Measurements from ENCODE around the gene KHK. TPM values are rescaled to one million over a fixed set of nuclear protein-coding genes. Genes with fewer than 3 reads are reported as not detected.

Gene KHK
- total RNA-seq (2014; rRNA removed; shearing (Covaris generic)): 1.2 and 1.7 TPM in 2 replicates
- polyA plus RNA-seq (2014; cell fraction: nucleus; rRNA removed): 4.6 and 10.6 TPM in 2 replicates

DNA sequence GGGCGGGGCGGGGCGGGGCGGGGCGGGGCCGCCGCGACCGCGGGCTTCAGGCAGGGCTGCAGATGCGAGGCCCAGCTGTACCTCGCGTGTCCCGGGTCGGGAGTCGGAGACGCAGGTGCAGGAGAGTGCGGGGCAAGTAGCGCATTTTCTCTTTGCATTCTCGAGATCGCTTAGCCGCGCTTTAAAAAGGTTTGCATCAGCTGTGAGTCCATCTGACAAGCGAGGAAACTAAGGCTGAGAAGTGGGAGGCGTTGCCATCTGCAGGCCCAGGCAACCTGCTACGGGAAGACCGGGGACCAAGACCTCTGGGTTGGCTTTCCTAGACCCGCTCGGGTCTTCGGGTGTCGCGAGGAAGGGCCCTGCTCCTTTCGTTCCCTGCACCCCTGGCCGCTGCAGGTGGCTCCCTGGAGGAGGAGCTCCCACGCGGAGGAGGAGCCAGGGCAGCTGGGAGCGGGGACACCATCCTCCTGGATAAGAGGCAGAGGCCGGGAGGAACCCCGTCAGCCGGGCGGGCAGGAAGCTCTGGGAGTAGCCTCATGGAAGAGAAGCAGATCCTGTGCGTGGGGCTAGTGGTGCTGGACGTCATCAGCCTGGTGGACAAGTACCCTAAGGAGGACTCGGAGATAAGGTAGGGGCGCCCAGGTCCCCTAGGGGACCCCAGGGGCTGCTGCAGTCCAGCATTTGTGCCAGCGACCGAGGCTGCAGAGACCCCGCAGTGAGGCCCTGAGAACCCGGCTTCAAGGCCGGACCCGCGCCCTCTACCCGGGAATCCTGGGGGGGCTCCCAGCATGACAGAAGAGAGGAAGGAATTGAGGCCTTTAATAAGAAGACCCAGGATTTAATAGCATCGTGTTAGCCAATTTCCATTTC lies at the start of gene KHK:
TSS of gene KHK (plus strand) at position 49 of the 870 bp plus-strand sequence. CDS start at position 537, 488 bp downstream.
- peak; percentile 11 for DNase-seq (ENCODE audit: extremely low read depth, low read depth)

DNA sequence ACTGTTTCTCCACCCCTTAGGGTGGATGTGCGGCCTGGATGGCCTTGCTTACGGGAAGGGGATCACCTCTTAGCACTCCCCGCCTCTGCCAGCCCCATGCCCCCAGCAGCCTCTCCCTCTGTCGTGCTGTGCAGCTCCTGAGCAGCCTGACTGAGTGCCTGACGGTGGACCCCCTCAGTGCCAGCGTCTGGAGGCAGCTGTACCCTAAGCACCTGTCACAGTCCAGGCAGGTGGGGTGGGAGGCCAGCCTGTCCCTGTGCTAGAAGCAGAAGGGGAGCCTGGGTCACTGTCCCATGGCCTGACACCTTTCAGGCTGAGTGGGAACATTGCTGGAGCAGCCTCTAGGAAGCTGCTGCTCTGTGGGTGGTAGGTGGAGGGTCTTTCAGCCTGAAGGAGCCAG lies 48.6 kb upstream of the KHK start:
- no peak for DNase-seq (ENCODE audit: extremely low read depth, low read depth)

DNA sequence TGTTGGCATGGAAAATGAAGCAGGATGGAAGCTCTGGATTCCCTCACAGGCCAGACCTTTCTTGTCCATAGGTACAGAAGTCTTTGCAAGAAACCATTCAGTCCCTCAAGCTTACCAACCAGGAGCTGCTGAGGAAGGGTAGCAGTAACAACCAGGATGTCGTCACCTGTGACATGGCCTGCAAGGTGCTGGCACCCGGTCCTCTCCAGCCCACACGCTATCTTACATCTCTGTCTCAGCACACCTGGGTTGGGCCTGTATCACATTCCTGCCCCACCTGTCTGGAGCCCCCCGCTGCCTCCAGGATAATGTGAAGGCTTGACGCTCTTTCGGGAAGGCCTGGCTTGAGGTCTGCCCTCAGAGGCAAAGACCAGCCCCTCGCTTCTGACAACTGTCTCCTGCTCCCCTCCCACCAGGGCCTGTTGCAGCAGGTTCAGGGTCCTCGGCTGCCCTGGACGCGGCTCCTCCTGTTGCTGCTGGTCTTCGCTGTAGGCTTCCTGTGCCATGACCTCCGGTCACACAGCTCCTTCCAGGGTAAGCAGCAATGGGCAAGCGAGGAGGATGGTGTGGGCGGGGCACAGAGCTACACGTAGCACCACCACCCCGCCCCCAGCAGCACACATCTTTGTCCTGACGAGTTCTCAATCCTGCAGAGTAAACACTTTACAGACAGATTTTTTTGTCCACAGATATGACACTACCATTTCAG lies 47.8 kb upstream of the KHK start:
- no peak for DNase-seq (ENCODE audit: extremely low read depth, low read depth)

DNA sequence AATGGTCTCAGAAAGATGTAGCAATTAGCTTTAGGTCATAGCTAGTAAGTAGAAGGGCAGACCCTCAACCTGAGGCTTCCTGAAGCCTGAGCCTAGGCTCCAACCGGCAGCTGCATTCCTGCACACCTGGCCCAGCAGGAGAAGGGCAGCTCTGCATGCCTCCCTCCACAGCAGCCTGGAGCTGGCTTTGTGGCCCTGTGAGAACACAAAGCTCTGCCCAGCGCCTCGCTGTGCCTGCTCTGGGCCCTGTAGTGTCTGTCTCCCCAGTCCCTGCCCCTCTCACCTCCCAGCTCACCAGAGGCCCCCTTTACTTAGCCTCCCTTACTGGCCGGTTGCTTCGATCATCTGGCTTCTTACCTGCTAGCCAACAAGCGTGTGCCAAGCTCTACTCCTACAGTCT lies 47.1 kb upstream of the KHK start:
- no peak for DNase-seq (ENCODE audit: extremely low read depth, low read depth)

DNA sequence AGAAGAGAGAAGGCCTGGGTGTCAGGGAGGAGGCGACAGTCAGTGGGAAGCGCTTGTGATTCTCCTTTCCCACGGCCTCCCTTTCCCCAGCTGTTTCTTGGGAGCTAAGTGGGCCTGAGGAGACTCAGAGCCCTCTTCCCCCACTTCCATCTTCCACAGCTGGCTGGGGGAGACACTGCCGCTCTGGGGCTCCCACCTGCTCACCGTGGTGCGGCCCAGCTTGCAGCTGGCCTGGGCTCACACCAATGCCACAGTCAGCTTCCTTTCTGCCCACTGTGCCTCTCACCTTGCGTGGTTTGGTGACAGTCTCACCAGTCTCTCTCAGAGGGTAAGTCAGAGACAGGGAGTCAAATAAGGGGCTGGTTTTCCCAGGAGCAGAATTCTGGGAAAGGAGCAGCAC lies 46.7 kb upstream of the KHK start:
- no peak for DNase-seq (ENCODE audit: extremely low read depth, low read depth)

DNA sequence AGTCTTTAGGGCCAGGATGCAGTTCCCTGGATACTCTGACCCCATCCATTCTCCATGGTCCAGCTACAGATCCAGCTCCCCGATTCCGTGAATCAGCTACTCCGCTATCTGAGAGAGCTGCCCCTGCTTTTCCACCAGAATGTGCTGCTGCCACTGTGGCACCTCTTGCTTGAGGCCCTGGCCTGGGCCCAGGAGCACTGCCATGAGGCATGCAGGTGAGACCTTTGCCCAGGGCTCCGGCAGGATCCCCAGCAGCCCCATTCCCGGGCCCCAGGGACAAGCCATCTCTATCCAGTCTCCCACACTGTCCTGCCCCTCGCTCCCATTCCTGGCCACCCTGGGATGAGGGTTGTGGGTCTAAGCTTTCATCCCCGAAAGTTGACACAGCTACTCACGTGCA lies 46.3 kb upstream of the KHK start:
- no peak for DNase-seq (ENCODE audit: extremely low read depth, low read depth)

DNA sequence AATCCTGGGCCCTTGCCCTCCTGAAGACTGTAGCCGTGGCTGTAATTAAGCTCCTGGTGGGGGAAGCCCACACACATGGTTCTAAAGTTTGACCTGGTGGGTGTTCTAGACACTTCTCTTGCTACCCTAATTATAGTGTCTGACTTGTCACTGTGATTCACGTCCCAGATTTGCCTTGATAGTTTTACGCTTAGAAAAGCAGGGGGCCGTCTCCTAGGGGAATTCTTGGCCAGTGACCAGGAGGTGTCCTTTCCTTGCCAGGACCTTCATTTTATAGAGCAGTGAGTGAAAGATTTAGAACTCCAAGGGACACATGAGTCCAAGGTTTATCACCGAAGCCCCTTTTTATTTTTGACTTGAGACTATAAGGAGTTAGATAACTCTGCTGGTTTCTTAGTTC lies 44.8 kb upstream of the KHK start:
- DNase-seq (ENCODE audit: extremely low read depth, low read depth): no peak

DNA sequence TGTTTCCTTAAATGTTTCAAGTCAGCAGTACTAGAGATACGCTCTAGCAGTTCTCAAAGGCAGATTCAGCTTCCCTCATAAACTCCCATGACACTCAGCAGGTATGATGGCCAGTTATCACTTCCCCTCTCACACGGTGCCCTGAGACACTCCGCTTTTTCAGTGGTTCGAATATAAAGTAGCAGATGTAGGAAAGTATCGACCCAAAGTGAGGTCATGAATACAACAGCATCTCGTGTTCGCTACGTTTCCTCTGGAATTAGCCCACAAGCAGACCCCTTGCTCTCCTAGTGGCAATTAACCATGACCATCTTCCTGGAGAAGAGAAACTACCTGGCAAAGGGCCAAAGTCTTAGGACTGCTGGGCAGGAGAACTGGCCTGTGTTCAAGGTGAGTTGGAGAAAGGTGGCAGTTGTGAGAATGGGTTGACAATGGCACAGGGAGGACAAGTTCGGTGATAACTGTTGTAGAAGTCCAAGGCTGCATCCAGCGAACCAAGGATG lies 44.4 kb upstream of the KHK start:
- no peak for DNase-seq (ENCODE audit: extremely low read depth, low read depth)

DNA sequence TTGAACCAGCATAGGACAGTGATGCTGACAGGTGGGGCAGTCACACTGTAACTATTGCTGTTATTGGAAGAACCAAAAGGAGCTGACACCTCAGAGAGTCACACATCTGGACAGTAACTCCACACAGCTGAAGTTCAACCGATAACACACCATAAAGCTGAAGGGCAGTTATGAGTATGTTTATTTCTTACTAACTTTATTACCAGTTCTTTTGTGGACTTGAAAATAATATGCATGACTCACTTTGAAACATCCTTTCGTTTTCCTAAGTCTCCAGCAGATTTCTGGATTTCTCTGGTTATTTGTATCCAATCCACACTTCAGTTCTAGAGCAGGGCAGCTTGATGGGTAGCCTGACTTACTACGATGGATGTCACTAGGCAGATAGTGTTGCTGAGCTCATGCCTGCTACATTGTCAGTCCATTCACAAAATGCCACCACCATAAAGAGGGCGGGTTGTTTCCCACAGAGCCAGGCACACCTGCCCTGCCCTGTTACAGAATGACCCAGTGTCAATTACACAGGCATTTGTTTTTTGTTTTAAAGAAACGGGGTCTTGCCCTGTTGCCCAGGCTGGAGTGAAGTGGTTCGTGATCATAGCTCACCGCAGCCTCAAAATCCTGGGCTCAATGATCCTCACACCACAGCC lies 43.5 kb upstream of the KHK start:
- no peak for DNase-seq (ENCODE audit: extremely low read depth, low read depth)

DNA sequence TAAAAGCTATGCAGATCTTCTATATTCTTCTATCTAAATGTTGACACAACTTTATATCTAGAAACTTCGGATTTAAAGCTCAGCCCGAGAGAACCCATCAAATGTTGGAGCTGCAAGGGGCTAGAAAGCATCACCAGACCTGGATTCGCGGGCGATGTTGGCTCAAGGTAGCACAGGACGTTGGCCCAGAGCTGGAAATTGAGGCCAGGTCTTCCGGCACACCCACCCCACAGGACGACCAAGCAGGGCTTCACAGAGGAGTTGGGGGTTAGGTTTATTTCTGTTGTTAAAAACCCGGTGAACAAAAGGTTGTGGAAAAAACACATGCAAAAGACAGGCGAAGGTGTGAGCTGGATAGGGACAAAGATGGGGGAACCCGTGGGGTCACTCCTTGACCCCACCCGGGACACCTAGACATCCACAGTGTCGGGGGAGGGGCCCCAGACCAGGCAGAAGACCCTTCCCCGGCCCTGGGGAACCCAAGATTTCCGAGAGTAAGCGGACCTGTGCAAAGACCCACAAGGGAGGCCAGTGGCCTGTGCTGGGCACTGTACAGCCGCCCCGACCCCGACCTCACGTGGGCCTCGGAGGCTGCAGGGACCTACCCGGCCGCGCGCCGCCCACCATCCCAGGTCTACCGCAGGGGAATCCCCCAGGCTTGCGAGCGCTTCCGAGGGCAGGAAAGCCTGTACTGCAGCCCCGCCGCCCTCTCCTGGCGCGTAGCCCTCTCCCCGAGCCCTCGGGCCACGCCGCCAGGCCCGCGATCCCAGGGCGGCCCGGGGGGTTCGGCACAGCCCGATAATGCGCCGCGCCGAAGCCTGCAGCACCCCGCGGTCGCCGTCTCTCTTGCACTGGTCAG lies 36.9 kb upstream of the KHK start:
- no peak for DNase-seq (ENCODE audit: extremely low read depth, low read depth)

DNA sequence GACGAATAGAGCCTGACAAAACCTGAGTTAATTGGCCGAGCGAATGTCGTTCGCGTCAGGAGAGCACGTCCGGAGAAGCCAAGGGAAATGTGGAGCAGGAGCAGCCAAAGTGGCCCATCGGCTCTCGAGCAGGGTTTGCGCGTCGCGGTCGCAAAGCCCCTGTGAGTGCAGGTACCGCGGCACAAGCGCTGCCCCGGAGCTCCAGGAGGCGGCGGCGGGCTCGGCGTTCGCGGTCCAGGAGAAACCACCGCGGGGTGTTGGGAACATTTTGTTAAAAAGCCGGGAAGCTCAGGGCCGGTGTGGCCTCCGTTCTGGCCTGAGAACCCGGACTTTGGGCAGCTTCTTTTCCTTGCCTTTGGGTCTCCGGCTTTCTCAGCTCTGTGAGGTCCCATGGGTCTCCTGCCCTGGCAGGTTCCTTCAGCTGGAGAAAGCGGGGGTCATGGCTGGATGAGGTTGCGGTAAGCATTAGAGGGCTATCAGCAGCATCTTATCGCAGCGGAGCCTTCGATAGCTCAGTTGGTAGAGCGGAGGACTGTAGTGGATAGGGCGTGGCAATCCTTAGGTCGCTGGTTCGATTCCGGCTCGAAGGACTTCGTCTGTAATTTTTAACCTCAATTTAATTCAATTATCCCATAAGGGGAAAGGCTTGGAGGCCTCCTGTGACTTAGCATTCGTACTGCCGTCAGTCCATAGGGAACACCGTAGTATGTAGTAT lies 36.1 kb upstream of the KHK start:
- peak; percentile 94 for DNase-seq (ENCODE audit: extremely low read depth, low read depth)

DNA sequence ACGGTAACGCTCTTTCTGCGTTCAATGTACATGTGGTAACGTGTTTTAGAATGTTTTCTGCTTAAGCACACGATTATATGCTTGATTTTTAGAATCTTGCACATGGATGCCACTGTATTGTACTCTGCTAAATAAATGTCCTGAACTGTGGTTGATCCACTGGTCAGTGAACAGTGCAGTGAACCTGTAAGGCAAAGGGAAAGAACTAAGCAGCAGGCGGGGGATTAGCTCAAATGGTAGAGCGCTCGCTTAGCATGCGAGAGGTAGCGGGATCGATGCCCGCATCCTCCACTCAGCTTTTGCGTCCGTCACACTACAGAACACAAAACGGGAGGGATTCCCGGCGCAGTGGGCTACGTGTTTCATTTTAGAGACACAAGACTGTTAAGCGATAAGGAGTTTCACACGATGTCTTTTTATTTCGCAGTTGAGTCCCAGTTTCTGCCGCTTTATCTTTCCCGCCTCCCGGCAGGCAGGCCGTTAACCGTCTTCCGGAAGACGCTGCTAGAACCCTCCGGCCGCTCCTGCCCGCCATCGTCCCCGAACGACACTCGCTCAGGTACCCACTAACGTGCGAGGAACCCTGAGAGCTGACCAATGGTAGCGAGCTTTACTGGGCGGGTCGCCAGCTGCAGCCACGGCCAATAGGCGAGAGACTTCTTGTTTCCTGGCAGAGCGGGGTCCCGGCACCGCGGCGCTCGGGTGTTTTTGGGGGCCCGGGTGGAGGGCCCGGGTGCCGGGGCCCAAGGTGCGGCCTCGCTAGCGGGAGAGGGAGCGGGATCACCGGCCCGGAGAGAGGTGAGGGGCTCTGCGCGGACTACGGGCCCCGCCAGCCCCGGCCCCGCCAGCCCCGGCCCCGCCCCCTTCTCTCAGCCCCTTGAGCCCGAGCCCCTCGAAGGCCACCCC lies 35.3 kb upstream of the KHK start, which contains the start of gene AGBL5:
TSS of gene AGBL5 (plus strand) at position 673 of the 906 bp plus-strand sequence. CDS start 1,291 bp downstream, outside the sequence.
- DNase-seq (ENCODE audit: extremely low read depth, low read depth): peak; percentile 95

DNA sequence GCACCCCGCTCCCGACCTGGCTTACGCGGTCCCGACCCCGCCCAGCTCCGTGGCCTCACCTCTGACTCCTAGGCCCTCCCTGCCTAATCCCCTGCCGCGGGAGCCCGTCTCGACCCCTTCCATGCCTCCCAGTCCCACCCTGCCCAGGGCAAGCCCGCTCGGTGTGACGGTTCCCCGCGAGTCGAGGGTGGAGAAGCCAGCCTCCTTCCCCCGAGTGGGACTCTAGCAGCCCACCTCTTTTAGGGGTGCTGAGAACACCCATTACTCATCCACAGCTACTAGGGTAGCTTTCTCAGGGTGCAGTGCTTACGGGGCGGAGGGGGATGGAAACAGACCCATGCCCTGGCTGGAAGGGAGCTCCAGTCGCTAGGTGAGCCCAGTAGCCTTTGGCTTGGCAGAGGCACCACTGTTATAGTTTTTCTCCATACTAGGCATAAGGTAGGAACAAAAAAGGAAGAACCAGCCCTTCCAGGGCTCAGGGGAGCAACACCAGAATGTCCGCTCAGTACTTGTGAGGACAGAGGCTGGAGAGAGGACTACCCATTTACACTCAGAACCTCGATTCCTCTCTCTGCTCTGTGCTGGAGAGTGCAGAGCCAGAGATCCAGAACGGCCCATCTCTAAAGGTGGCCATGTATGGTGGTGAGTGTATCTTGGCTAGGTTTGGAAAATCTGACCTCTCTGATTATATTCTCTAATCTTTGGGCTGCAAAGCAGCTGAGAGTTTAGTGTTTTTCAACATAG lies 34.5 kb upstream of the KHK start:
- DNase-seq (ENCODE audit: extremely low read depth, low read depth): no peak

DNA sequence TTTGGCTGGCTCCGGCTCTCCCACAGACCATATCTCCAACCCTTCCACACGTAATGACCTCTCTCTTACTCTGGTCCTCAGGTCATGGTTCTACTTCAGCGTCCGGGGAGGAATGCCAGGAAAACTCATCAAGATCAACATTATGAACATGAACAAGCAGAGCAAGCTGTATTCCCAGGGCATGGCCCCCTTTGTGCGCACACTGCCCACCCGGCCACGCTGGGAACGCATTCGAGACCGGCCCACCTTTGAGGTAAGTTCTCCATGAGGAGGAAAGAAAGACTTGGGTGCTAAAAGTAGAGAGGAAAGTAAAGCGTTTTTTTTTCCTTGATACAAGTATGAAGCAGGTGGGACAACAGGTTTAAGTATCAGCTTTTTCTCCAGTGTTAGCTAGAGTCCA lies 33.3 kb upstream of the KHK start:
- DNase-seq (ENCODE audit: extremely low read depth, low read depth): no peak

DNA sequence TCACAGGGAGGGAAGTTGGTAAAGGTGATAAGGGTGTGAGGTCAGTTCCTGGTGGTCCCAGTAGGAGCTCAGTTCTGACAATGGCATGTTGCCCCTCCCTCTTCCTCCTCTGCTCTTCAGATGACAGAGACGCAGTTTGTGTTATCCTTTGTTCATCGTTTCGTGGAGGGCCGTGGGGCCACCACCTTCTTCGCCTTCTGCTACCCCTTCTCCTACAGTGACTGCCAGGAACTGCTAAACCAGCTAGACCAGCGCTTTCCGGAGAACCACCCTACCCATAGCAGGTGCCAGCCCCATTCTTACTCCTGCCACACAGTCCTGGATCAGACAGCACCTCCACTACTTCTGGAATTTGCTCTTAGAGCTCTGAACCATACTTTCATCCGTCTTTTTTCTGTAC lies 32.8 kb upstream of the KHK start:
- DNase-seq (ENCODE audit: extremely low read depth, low read depth): no peak

DNA sequence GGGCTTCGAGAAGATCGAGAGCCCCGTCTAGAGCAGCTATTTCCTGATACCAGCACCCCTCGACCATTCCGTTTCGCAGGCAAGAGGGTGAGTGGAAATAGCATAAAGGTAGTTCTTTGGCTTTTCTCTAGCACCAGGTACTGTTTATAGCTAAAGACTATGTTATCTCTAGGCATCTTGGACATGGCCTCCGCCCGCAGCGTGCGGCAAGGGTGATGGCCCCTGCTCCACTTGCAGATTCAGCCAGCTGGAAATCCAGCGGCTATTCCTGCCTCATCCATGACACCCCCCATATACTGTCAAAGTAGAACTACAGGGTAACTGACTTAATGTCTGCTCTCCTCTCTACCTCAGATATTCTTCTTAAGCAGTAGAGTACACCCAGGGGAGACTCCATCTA lies 31.9 kb upstream of the KHK start:
- no peak for DNase-seq (ENCODE audit: extremely low read depth, low read depth)

DNA sequence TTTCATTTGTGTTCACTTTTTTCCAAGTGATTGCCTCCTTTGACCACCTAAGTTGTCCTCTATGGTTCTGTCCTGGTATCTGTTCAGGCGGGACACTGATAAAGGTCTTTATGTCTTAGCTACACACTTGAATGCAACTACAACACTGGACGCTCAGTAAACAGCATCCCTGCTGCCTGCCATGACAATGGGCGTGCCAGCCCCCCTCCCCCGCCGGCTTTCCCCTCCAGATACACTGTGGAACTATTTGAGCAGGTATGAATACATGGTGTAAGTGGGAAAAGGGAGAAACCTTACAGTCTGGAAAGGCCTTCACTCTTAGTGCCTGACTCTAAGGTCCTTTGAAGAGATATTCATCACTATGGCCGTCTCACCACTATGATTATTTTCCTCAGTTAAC lies 29.4 kb upstream of the KHK start:
- no peak for DNase-seq (ENCODE audit: extremely low read depth, low read depth)

DNA sequence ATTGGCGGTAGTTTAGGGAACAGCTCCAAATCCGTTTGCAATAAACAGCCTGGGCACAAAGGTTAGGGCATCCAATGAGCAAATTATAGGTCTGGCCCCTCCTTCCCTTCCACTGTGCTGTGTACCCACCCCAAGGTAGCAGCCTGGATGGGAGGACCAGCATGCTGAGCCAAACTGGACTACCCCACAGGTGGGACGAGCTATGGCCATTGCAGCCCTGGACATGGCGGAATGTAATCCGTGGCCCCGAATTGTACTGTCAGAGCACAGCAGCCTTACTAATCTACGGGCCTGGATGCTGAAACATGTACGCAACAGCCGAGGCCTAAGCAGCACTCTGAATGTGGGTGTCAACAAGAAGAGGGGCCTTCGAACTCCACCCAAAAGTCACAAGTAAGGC lies 28.4 kb upstream of the KHK start:
- DNase-seq (ENCODE audit: extremely low read depth, low read depth): no peak
